ENCODE results near the gene POM121.
"Not testable (repeated sequence)": the region's sequence is repeated elsewhere in the genome, so short reads cannot be mapped to it uniquely, and the experiment has no call there.

DNA sequence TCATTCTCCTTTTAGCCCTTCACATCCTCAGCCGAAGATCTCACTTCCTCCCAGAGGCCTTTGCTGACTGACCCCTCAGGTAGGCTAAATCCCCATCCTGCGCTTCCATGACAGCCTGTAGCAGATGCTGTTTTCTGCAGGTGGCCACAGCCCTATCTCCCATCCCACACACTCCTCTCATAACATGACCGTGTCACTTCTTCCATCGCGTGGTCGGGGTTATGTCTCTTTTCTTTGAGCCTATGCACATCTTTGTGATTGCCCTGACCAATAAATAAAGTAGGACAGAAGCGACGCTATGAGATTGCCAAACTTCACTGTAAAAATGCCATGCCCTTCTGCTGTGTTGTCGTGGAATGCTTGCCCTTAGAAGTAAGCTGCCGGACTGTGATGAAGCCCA lies 11.1 kb upstream of the POM121 start:
- TF ChIP-seq, protein P1, sequence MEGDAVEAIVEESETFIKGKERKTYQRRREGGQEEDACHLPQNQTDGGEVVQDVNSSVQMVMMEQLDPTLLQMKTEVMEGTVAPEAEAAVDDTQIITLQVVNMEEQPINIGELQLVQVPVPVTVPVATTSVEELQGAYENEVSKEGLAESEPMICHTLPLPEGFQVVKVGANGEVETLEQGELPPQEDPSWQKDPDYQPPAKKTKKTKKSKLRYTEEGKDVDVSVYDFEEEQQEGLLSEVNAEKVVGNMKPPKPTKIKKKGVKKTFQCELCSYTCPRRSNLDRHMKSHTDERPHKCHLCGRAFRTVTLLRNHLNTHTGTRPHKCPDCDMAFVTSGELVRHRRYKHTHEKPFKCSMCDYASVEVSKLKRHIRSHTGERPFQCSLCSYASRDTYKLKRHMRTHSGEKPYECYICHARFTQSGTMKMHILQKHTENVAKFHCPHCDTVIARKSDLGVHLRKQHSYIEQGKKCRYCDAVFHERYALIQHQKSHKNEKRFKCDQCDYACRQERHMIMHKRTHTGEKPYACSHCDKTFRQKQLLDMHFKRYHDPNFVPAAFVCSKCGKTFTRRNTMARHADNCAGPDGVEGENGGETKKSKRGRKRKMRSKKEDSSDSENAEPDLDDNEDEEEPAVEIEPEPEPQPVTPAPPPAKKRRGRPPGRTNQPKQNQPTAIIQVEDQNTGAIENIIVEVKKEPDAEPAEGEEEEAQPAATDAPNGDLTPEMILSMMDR (IDR thresholded peaks at IDR 0.05; ENCODE audit: borderline replicate concordance, extremely low read depth, low read length, poor library complexity, severe bottlenecking): not testable (repeated sequence)
- TF ChIP-seq EZH2 (IDR thresholded peaks at IDR 0.05; ENCODE audit: borderline replicate concordance, low read depth, low read length, severe bottlenecking): not testable (repeated sequence)
